GM19351 (cell line): ENCODE measurements around the gene FIBP.
"Not testable (repeated sequence)": the region's sequence is repeated elsewhere in the genome, so short reads cannot be mapped to it uniquely, and the experiment has no call there.

Experiments
- ATAC-seq: cut with Tn5 transposase; IDR thresholded peaks from one replicate; pipeline ENCODE4 v1.9.1; 2021; ENCODE audit warnings: mild to moderate bottlenecking, moderate library complexity; ENCODE audit not compliant: unreplicated experiment

Gene FIBP

DNA sequence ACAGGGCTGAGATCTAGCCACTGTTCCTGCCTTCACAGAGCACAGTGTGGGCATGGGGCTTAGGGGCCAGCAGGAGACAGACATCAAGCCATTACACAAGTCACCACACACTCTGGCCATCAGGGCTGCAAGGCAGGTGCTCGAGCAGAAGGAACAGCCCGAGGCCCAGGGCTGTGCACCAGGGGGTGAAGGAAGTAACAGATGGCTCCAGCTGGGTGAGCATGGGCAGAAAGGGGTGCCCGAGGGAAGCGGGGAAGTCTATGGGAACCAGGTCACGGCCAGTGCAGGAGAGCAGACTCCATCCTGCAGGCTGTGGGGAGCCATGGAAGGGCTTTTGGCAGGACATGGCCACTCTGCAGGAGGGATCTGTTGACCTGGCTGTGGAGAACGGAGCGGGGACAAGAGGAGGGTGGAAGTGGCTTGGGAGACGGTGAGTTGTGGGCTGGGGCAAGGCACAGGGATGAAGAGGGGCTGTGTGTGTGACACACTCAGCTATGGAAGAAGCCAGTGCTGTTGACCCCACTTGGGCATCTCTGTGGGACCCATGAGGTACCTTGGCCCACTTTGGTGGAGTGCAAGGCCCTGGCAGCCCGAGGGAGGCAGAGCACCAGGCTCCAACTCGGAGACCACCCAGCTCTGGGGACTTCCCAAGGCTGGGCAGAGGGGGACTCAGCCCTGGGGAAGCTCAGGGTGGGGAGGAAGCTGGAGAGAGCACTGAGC is 27.0 kb upstream of the FIBP start:
- no peak for ATAC-seq

DNA sequence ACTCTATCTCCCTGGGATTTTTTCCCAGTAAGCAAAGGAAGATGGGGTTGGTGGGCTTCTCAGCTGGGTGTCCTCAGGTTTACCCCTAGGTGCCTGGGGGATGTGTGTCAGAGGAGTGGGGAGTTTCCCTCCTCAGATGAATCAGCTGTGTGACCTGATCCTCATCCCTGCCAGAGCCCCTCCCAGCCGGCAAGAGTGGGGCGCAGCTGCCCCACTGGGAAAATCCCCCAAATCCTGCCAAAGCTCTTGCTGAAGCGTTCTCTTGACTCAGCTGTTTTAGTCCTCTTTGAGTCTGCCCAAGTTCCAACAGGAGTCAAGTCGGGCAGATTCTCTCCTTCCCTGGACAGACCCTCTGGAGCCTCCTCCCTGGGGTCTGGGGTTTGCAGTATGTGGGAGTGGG is 24.6 kb upstream of the FIBP start:
- ATAC-seq = no peak

DNA sequence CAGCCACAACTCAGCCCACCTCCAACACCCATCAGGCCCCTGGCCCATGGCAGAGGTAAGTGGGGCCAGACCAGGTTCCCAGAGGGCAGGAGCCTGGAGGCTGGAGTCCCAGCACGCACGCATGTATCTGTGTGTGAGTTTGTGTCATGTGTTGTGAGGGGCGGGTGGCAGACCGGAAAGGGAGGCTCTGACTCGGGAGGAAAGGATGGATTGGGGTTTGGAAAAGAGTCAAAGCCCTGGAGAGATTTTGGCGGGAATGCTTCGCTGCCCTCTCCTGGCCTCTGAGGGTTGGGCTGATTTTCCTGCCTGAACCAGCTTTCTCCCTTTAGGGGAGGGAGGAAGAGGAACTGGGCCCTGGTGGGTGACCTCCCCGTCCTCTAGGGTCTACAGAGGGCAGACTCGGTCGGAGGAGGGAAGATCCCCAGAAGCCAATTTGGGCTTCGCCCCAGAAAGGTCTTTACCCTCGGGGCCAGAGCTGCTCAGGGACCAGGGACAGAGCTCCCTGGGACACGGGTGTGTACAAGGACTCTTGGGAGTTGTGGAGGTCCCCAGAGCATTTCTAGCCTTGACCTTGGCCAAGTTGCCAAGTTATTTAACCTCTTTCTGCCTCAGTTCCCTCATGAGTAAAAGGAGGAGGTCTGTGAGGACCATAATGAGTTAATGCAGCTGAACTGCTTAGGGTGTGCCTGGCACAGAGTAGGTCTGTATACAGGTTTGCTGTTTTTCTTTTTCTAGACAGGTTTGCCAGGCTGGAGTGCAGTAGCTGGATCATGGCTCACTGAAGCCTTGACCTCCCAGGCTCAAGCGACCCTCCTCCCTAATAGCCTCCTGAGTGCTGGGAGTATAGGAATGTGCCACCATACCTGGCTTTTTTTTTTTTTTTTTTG is 23.7 kb upstream of the FIBP start:
- no peak for ATAC-seq

DNA sequence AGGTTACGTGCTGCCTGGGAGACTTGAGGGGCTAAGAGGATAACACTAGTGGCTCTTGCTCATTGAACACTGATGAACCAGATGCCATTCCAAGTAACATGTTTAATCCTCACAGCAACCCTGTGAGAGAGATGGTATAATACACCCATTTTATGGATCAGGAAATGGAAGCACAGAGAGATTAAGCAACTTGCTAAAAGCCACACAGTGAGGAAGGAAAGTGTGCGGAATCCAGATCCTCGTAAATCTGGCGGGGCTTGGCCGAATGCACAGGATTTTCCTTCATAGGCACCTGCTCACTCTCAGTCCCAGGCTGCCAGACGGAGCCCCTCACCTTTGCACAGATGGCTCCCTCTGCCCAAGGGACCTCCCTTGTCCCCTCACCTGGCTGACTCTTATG is 19.6 kb upstream of the FIBP start:
- ATAC-seq = no peak

DNA sequence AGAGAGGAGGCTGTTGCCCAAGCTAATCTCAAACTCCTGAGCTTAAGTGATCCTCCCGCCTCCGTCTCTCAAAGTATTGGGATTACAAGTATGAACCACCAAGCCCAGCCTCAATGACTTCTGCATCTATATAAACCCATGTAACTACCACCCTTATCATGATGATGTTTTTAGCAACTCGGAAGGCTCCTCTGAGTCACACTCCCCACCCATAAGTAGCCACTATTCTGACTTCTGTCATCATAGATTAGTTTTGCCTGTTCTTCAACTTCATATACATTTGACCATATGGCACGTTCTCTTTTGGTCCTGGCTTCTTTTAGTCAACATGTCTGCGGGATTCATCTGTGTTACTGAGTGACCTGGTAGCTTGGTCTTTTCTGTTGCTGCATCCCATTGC is 18.3 kb upstream of the FIBP start:
- ATAC-seq = no peak

DNA sequence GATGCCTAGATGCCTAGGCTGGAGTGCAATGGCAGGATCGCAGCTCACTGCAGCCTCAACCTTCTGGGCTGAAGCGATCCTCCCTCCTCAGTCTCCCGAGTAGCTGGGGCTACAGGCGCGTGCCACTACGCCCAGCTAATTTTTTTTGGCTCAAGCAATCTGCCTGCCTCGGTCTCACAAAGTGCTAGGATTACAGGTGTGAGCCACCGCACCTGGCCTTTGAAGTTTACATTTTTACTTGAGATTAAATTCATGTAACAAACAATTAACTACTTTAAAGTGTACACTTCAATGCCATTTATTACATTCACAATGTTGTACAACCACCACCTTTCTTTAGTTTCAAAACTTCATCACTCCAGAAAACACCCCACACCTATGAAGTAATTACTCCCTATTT is 15.4 kb upstream of the FIBP start:
- no peak for ATAC-seq

DNA sequence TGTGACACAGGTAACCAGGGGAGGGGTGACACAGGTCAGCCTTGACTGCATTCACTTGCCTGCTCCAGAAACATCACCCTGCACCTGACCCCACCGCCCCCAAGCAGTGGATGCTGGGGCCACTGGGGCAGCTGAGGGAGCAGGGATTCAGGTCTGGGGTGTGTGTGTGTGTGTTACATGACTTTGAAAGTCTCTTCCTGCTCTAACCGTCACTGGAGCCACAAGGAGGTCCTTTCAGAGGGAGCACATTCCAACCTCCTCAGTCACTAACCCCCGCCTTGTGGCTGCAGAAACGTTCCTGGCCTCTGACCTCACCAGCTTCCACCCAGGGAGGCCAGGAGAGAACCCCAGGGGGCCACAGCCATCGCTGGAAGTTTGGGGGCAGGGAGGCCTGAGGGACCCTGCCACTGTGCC is 14.8 kb upstream of the FIBP start:
- ATAC-seq = no peak

DNA sequence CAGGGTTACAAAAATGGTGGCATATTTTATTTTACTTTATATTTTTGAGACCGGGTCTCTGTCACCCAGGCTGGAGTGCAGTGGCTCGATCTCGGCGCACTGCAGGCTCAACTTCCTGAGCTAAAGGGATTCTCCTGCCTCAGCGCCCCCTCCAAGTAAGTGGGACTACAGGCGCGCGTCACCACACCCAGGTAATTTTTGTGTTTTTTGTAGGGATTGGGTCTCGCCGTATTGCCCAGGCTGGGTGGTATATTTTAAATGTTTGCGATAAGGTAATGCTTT is 12.6 kb upstream of the FIBP start:
- no peak for ATAC-seq

DNA sequence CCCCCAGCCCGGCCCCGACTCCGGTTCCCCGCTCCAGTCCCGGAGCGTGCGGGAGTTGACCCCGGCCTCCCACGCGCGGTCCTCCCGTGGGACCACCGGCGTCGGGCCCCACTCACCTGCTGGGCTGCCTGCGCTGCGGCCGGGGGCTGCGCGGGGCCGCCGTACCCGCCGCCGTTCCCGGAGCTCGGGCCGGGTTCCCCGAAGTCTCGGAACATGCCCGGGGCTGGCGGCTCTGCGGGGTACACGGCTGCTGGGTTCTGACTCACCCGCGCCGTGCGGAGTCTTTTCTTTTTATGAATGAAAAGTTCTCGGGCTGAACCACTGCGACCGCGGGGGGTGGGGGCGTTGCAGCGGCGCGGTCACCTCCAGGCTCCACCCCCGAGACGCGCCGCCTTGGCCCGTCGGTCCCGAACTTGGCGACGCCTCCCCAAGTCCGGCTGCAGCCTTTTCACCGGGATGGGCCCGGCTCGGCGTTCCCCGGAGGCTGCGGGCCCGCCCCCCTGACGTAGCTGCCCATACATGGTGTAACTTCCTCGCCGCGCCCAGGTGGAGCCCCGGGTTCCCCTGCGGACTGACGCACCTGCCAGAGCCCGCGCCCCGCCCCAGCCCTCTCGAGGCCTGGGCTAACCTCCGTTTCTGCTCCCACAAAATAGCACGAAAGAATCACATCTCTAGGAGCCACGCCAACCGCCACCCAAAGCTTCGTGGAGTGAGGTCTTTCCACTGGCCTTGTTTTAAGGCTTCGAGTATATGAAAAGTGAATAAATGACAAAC is 12.0 kb upstream of the FIBP start, which contains the start of gene FOSL1:
Gene FOSL1, minus strand, starts transcription at position 264 of the 774 bp plus-strand sequence. Its CDS starts 49 bp downstream, at position 215.
- ATAC-seq = peak; percentile 82

DNA sequence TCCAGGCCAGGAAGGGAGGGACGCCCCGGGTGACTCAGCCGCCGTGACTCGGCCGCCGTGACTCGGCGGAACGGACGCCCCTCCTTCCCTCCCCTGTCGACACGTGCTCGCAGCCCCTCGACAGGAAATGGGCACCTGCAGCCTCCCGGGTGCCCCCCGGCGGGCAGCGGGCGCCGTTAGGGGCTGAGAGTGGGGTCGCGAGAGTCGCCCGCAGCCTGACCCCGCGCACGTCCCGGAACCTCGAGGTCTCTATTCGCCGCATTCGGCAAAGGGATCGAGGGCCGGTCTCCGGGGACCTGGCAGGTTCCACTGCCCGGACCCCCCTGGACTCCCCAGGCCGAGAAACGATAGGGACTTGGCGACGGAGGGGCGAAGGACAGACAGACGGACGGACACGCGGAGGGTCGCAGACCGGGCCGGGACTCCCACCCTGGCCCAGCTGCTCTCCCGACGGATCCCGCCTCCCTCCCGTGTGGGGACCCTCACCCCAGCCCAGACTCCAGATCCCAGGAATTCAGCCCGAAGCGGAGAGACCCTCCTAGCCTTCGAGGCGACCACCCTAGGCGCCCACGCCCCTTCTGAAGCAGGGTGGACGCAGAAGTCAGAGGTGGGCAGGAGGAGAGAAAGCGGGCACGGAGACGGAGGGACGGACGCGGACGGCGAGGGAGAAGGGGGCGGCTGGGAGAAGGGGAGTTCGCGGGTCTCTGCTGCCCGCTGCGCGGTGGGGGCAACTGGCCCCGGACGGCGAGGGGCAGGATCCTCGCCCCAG is 11.3 kb upstream of the FIBP start:
- ATAC-seq = no peak

DNA sequence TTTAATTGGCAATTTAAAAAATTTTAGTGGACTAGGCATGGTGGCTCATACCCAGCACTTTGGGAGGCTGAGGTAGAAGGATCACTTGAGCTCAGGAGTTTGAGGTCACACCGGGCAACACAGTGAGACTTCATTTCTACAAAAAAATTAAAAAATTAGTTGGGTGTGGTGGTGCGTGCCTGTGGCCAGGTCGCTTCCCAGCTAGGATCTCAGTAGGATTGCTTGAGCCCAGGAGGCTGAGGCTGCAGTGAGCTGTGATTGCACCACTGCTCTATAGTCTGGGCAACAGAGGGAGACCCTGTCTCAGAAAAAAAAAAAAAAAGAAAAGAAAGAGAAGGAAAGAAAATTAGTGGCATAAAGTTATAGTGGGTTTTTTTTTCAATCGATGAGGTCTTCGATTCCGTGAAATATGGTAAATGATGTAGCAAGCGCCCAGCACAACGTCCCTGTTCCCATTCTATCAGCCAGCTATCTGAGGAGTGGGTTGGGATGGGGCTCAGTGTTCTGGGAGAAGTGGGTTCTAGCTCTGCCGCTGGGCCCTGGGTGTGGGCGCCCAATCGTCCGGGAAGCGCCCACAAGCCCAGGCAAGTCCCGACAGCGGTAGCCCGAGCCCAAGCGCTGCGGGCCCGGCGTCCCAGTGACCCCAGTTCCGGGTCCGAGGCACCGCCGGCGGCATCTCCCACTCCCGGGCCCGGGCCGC is 10.5 kb upstream of the FIBP start:
- no peak for ATAC-seq

DNA sequence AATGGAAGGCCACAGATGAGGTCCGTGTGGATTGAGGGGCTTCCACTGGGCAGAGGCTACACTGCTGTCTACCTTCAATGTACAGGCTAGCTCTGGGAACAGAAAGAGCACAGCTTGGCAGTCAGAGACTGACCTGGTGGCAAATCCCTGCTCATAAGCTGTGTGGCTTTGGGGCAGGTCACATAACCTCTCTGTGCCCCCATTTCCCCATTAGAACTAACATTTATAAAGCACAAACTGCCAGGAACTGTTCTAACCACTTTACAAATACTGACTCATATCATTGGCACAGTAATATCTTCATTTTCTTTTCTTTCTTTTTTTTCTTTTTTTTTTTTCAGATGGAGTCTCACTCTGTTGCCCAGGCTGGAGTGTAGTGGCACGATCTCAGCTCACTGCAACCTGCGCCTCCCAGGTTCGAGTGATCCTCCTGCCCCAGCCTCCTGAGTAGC is 8.8 kb upstream of the FIBP start:
- ATAC-seq = no peak

DNA sequence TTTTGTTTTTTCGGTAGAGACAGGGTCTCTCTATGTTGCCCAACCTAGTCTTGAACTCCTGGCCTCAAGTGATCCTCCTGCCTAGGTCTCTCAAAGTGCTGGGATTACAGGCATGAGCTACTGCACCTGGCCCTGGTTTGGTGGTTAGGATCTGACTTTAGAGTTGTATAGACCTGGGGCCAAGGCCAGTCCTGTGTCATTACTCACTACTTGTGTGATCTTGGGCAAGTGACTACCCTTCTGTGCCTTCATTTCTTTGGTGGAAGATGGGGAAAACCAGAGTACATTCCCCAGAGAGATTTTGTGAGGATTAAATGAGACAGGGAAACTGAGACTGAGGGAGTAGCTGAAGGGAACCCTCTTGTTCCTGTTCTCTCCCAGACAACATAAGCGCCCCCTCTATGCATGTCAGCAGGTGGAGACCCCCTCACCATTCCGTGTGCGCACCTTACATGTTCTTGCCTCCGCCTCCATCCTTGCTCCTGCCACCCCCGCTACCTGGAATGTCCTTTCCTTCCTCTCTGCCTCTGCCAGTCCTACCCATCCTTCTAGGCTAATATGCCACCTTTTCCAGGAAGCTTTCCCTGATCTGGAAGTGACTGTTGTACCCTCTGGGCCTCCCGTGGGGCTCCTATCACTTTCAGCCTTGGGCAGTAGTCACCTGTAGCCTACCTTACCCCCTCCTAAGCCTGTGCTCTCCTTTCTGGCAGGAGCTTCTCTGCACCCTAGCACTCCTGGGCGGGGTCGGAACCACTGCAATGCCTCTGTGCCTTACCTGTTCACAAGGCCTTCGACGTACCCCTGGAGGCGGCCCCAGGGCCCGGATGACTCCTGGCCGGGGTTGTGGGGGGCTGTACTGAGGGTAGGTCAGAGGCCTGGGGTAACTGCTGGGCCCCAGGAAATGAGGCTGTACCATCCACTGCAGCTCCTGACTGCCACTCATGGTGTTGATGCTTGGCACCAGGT is 8.0 kb upstream of the FIBP start:
- ATAC-seq = no peak

DNA sequence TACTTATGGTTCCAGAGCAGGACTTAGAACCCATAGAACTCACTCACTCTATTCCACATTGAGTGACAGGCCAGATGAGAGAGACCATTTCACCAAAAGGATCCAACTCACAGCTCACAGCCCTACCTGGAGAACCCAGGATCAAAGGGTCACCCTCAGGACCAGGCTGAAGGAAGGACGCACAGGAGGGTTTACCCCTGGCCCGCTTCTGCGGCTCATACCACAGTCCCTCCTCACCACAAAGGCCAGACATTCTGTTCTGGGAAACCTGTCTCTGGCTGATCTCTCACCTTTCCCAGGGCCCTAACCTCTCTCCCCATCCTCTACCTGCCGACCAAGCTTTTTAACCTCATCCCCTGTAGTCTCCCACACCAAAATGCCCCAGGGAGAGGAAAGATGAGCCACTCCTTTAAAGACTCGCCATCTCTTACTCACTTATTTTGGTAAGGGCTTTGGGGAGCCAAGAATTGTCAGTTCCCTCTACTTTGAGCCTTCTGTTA is 7.3 kb upstream of the FIBP start:
- ATAC-seq = no peak

DNA sequence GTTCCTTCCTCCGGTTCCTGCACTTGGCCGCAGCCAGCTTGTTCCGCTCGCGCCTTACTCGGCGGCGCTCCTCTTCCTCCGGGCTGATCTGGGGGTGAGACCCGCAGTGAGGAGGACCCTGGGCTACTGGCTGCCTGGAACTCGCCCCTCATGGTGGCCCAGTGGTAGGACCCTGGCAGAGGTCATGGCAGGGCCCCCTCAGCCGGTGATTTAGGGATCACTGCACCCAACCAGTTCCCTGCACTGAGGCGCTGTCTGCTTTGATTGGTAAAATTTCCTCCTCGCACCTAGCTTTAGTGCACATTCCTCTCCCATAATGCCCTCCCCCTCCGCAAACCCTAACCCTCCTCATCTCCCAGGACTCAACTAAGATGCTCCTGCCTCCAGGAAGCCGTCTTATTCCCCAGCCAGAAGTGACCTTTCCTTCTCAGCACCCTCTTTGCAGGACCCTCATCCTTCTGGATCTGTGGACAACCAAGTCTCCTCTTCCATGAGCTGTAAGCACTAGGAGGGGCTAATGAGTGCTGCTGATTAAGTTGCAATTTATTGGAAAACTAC is 5.8 kb upstream of the FIBP start:
- ATAC-seq = no peak

DNA sequence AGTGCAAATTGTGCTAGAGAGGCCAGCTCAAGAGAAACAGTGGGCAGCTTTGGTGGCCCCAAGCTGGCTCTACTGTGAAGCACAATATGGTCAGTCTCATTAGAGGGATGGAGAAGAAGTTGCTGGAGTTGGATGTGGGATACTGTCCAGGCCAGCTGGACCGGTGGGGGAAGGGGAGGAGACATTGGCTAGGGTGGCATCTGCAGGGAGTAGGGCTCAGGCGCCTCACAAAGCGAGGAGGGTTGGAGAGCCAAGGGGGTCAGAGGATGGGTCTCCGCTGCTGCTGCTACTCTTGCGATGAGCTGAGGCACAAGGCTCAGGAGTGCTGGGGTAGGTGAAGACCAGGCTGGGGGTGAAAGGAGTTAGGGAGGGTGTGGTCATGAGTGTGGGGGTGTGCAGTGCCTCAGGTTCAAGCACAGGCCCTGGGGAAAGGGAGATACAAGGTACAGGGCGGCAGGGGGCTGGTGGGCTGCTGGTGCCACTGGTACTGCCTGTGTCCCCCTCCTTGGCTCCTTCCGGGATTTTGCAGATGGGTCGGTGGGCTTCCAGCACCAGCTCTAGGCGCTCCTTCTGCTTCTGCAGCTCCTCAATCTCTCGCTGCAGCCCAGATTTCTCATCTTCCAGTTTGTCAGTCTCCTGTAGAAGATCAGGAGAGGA is 4.5 kb upstream of the FIBP start:
- no peak for ATAC-seq

DNA sequence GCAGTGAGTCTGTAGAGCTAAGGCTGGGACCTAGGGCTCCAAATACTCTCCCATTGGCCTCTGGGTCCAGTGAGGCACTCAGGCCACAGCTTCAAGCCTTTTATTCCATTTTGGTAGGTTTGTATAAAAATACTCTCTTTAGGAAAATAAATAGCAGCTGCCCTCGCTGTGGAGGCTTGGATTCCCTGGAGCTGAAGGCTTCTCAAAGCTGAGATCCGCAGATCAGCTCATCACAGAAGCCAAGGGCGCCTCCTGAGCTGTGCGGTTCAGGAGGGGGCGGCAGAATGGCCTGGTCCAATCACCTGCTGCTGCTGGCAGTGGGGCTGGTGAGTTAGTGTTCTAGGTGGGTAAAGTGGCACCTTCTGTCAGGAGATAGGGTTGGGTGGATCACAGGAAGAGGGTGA is 3.9 kb upstream of the FIBP start:
- not testable (repeated sequence) for ATAC-seq
